ENCODE results near the gene GADD45G.

The GADD45G gene

GRCh38 chr9:89646189-89646939 is 41.6 kb downstream of the GADD45G start:
- in situ Hi-C loops (cut with MboI; ENCODE audit: low pct_unique_long_range_greater_than_20kb, low sequenced_read_pairs, unreplicated experiment), result no loop called here
- TF ChIP-seq, protein P1, sequence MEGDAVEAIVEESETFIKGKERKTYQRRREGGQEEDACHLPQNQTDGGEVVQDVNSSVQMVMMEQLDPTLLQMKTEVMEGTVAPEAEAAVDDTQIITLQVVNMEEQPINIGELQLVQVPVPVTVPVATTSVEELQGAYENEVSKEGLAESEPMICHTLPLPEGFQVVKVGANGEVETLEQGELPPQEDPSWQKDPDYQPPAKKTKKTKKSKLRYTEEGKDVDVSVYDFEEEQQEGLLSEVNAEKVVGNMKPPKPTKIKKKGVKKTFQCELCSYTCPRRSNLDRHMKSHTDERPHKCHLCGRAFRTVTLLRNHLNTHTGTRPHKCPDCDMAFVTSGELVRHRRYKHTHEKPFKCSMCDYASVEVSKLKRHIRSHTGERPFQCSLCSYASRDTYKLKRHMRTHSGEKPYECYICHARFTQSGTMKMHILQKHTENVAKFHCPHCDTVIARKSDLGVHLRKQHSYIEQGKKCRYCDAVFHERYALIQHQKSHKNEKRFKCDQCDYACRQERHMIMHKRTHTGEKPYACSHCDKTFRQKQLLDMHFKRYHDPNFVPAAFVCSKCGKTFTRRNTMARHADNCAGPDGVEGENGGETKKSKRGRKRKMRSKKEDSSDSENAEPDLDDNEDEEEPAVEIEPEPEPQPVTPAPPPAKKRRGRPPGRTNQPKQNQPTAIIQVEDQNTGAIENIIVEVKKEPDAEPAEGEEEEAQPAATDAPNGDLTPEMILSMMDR (IDR thresholded peaks at IDR 0.05; ENCODE audit: extremely low read depth, insufficient read depth, missing control alignments), result no peak
- no peak for DNase-seq (ENCODE audit: low spot score)

DNA sequence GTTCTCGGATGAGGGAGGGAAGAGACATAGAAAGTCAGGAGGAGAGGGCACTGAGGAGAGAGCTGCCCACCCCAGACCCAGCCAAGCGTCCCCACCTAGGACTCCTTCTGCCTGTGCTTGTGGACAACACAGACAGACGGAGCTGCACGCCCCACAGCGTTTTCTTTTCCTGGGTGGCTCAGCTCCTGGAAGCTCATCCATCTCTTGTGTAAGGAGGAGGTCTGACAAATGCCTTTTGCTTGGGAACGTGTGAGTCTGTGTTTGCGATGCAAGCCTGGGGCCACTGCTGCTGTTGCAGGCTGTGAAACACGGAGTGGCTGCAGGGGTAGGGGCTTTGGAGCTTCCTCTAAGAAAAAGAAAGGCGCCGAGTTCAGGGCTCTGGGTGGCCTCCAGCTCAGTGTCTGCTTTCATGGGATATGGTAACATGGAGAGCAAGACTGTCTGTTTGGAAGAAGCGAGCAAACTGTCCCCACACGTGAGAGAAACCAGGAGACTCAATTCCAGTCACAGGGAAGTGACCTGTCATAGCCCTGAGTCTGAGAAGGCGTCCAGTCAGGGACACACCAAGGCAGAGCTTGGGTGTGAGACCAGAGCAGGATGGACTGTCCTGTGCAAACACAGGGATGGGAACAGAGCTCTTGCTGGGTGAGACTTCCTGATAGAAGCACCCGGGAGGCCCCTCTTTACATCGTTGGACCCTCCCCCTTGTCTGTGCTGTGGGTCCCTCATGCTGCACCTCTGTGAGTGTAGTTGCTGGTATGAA is 42.7 kb downstream of the GADD45G start:
- in situ Hi-C loops (cut with MboI; ENCODE audit: low pct_unique_long_range_greater_than_20kb, low sequenced_read_pairs, unreplicated experiment), result no loop called here
- DNase-seq (ENCODE audit: low spot score), result no peak
- TF ChIP-seq, protein P1 (IDR thresholded peaks at IDR 0.05; ENCODE audit: extremely low read depth, insufficient read depth, missing control alignments), result no peak

DNA sequence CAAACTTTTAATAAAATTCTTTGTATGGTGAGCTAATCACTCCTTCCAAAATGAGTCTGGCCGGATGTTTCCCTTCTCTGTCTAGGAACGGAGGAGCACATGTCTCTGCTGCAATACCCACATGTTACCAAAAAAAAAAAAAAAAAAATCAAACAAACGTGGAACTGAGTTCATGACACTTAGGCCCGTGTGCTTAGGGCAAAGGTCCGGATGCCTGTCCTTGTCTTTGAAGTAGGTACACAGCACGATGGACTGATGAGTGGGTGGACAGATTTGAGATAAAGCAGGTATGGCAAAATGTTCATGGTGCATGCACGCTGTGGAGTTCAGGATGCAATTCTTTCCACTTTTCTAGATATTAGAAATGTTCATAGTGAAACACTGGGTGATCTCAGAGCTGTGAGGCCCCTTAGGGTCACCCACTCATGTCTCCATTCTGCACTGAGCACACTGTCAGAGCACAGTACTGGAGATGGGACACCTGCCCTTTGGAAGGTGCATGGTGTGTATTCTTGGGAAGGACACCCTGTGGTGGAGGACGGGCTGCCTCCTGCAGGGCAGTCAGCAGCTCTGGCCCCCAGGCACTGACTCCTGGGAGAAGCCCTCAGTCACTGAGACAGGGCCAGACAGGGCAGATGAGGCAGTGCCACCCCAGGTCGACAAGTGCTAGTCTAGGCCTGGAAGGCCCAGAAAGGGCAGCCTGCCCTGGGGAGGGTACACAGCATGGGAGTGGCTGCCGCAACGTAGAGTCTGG is 43.6 kb downstream of the GADD45G start:
- DNase-seq (ENCODE audit: low spot score), result no peak
- TF ChIP-seq, protein P1 (IDR thresholded peaks at IDR 0.05; ENCODE audit: extremely low read depth, insufficient read depth, missing control alignments), result no peak
- in situ Hi-C loops (cut with MboI; ENCODE audit: low pct_unique_long_range_greater_than_20kb, low sequenced_read_pairs, unreplicated experiment), result no loop called here

GRCh38 chr9:89649039-89649691 is 44.4 kb downstream of the GADD45G start:
- DNase-seq (ENCODE audit: low spot score), result no peak
- in situ Hi-C loops (cut with MboI; ENCODE audit: low pct_unique_long_range_greater_than_20kb, low sequenced_read_pairs, unreplicated experiment), result no loop called here
- TF ChIP-seq, protein P1 (IDR thresholded peaks at IDR 0.05; ENCODE audit: extremely low read depth, insufficient read depth, missing control alignments), result no peak

DNA sequence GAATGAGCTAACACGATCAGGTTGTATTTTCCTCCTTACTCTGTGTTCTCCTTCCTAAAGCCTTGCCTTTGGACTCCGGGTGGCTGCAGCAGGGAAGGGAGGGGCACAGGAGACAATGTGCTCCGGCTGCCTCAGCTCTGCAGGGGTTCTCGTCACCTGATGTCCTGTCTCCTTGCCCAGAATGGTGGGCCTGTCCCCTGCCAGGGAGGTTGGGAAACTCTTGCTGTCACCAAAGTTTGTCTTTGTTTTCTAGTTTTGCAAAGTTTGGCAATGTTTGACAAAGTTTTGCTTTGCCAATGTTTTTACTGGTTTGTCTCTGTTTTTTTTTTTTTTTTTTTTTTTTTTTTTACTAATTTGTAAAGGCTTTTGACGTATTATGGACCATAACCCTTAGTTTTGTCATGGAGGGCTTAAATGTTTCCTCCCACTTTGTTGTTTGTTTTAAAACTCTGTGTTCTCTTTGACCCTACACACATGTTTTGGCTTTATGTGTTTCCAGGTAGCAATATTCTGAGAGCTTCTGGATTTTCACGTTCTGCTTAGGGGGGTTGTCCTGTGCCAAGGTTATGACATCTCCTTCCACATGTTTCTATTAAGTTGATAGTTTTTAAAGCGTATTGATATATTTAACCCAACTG is 49.3 kb downstream of the GADD45G start:
- in situ Hi-C loops (cut with MboI; ENCODE audit: low pct_unique_long_range_greater_than_20kb, low sequenced_read_pairs, unreplicated experiment), result no loop called here
- TF ChIP-seq, protein P1 (IDR thresholded peaks at IDR 0.05; ENCODE audit: extremely low read depth, insufficient read depth, missing control alignments), result no peak
- no peak for DNase-seq (ENCODE audit: low spot score)
